Measurements from ENCODE around the gene BTG2. TPM values are rescaled to one million over a fixed set of nuclear protein-coding genes. Genes with fewer than 3 reads are reported as not detected.
A peak's percentile ranks its signal among the peaks of the same experiment; 100 is the strongest.

The BTG2 gene
- total RNA-seq, 1 experiment from 2014 or later, result 19.4 TPM

GRCh38 chr1:203349773-203350524 is 44.6 kb downstream of the BTG2 start (continued):
- TF ChIP-seq E2F4 (CRISPR knock-in tag; IDR thresholded peaks at IDR 0.05; ENCODE audit: borderline replicate concordance, low read depth), result no peak
- TF ChIP-seq NR3C1 (CRISPR knock-in tag; conservative IDR thresholded peaks at IDR 0.05; ENCODE audit: low read depth), result no peak

GRCh38 chr1:203351037-203351625 is 45.8 kb downstream of the BTG2 start, which contains the start of gene FMOD:
Gene FMOD (minus strand): TSS chr1:203351122. CDS start chr1:203348270, 2,852 bp downstream.
- TF ChIP-seq ZNF396 (CRISPR knock-in tag; IDR thresholded peaks at IDR 0.05; ENCODE audit: borderline replicate concordance), result no peak
- TF ChIP-seq, protein P1, sequence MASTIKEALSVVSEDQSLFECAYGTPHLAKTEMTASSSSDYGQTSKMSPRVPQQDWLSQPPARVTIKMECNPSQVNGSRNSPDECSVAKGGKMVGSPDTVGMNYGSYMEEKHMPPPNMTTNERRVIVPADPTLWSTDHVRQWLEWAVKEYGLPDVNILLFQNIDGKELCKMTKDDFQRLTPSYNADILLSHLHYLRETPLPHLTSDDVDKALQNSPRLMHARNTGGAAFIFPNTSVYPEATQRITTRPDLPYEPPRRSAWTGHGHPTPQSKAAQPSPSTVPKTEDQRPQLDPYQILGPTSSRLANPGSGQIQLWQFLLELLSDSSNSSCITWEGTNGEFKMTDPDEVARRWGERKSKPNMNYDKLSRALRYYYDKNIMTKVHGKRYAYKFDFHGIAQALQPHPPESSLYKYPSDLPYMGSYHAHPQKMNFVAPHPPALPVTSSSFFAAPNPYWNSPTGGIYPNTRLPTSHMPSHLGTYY (CRISPR knock-in tag; IDR thresholded peaks at IDR 0.05), result no peak
- no peak for TF ChIP-seq STAT6 (CRISPR knock-in tag; conservative IDR thresholded peaks at IDR 0.05; ENCODE audit: low read depth)
- no peak for TF ChIP-seq SOX15 (CRISPR knock-in tag; IDR thresholded peaks at IDR 0.05)
- no peak for TF ChIP-seq ETV6 (CRISPR knock-in tag; IDR thresholded peaks at IDR 0.05)
- no peak for TF ChIP-seq ZNF671 (CRISPR knock-in tag; IDR thresholded peaks at IDR 0.05)
- H3K4me1 Mint-ChIP-seq, result peaks cover 13% of the 10 kb centered on the region
- peak; percentile 97 for ATAC-seq
- no peak within 1 kb of the TSS for H3K4me3 Mint-ChIP-seq
- H3K27me3 Mint-ChIP-seq (ENCODE audit: low read depth), result peaks cover 13% of the 10 kb centered on the region
- POLR2A ChIA-PET, result no interaction called here
- no peak within 1 kb of the TSS; the same call in 1 of the 2 replicates for H3K27ac Mint-ChIP-seq
- peak; percentile 49 for DNase-seq (ENCODE audit: low spot score)
- CTCF ChIA-PET, result interaction anchor here (0.9 to 3.8 kb wide), 14 partner anchors 9 to 311 kb away, joined by 3 to 40 read pairs (median 3); partner anchors contain the start of gene PRELP
- H3K9me3 Mint-ChIP-seq, result 0 out of 2 replicates have a peak, but pooled peaks cover 4% of the 10 kb centered on the region
- no peaks in the 10 kb centered on the region for H3K36me3 Mint-ChIP-seq

DNA sequence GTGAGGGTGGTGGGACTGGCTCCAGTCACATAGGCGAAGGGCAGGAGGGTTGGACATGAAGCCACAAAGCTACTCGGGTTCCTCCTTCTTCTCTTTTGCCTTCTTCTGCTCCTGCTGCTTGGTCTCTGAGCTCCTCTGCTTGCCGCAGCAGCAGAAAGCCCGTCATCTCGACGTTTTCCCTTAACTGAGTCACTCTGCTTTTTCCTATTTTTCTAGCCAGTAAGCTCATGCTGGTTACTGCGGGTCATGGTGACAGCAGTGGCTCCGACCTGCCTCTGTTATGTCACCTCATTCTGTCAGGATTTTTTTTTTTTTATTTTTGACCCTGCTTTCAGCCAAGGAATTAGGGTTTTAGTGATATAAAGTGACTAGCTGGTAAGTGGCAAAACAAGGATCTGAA is 48.2 kb downstream of the BTG2 start:
- no peaks in the 10 kb centered on the region; the same call in 1 of the 2 replicates for H3K9me3 Mint-ChIP-seq
- DNase-seq (ENCODE audit: low spot score) (no peak), ATAC-seq (no peak)
- TF ChIP-seq JAZF1 (CRISPR knock-in tag; IDR thresholded peaks at IDR 0.05), result no peak
- TF ChIP-seq, protein P2, sequence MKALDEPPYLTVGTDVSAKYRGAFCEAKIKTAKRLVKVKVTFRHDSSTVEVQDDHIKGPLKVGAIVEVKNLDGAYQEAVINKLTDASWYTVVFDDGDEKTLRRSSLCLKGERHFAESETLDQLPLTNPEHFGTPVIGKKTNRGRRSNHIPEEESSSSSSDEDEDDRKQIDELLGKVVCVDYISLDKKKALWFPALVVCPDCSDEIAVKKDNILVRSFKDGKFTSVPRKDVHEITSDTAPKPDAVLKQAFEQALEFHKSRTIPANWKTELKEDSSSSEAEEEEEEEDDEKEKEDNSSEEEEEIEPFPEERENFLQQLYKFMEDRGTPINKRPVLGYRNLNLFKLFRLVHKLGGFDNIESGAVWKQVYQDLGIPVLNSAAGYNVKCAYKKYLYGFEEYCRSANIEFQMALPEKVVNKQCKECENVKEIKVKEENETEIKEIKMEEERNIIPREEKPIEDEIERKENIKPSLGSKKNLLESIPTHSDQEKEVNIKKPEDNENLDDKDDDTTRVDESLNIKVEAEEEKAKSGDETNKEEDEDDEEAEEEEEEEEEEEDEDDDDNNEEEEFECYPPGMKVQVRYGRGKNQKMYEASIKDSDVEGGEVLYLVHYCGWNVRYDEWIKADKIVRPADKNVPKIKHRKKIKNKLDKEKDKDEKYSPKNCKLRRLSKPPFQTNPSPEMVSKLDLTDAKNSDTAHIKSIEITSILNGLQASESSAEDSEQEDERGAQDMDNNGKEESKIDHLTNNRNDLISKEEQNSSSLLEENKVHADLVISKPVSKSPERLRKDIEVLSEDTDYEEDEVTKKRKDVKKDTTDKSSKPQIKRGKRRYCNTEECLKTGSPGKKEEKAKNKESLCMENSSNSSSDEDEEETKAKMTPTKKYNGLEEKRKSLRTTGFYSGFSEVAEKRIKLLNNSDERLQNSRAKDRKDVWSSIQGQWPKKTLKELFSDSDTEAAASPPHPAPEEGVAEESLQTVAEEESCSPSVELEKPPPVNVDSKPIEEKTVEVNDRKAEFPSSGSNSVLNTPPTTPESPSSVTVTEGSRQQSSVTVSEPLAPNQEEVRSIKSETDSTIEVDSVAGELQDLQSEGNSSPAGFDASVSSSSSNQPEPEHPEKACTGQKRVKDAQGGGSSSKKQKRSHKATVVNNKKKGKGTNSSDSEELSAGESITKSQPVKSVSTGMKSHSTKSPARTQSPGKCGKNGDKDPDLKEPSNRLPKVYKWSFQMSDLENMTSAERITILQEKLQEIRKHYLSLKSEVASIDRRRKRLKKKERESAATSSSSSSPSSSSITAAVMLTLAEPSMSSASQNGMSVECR (CRISPR knock-in tag; IDR thresholded peaks at IDR 0.05; ENCODE audit: borderline replicate concordance), result no peak
- TF ChIP-seq, protein P3, sequence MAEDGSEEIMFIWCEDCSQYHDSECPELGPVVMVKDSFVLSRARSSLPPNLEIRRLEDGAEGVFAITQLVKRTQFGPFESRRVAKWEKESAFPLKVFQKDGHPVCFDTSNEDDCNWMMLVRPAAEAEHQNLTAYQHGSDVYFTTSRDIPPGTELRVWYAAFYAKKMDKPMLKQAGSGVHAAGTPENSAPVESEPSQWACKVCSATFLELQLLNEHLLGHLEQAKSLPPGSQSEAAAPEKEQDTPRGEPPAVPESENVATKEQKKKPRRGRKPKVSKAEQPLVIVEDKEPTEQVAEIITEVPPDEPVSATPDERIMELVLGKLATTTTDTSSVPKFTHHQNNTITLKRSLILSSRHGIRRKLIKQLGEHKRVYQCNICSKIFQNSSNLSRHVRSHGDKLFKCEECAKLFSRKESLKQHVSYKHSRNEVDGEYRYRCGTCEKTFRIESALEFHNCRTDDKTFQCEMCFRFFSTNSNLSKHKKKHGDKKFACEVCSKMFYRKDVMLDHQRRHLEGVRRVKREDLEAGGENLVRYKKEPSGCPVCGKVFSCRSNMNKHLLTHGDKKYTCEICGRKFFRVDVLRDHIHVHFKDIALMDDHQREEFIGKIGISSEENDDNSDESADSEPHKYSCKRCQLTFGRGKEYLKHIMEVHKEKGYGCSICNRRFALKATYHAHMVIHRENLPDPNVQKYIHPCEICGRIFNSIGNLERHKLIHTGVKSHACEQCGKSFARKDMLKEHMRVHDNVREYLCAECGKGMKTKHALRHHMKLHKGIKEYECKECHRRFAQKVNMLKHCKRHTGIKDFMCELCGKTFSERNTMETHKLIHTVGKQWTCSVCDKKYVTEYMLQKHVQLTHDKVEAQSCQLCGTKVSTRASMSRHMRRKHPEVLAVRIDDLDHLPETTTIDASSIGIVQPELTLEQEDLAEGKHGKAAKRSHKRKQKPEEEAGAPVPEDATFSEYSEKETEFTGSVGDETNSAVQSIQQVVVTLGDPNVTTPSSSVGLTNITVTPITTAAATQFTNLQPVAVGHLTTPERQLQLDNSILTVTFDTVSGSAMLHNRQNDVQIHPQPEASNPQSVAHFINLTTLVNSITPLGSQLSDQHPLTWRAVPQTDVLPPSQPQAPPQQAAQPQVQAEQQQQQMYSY (CRISPR knock-in tag; IDR thresholded peaks at IDR 0.05), result no peak
- TF ChIP-seq CBFB (CRISPR knock-in tag; IDR thresholded peaks at IDR 0.05; ENCODE audit: low read depth), result no peak
- peaks cover 11% of the 10 kb centered on the region for H3K27me3 Mint-ChIP-seq (ENCODE audit: low read depth)
- H3K27ac Mint-ChIP-seq, result no peak overlapping the region
- H3K4me3 Mint-ChIP-seq, result no peak overlapping the region
- ChIA-PET POLR2A (no interaction called here), CTCF (interaction anchor here (0.5 to 3.8 kb wide), 4 partner anchors 11 to 86 kb away, joined by 4 to 40 read pairs (median 5); no protein-coding TSS in a partner anchor)
- no peaks in the 10 kb centered on the region for H3K36me3 Mint-ChIP-seq
- H3K4me1 Mint-ChIP-seq, result peaks cover 9% of the 10 kb centered on the region

Measured in WTC11 (cell line).